ENCODE measurements around the gene USE1.

USE1 gene

DNA sequence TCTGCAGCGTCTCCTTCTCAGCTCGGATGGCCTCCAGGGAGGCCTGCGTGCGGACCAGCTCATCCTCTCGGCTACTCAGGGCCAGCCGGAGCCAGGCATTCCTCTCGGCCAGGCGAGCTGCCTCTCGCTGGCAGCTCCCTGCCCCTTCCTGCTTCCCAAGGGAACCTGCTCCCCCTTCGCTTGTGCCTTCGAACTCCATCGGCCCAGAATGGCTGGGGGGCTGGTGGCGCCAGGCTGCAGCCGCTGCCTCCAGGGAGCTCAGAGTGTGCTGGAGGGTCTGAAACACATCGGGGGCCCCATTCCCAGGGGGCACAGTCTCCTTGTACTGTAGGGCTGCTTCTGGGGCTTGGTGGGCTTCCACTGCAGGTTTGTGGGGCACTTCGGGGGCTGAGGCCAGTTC is 47.4 kb downstream of the USE1 start:
- no peak for DNase-seq

DNA sequence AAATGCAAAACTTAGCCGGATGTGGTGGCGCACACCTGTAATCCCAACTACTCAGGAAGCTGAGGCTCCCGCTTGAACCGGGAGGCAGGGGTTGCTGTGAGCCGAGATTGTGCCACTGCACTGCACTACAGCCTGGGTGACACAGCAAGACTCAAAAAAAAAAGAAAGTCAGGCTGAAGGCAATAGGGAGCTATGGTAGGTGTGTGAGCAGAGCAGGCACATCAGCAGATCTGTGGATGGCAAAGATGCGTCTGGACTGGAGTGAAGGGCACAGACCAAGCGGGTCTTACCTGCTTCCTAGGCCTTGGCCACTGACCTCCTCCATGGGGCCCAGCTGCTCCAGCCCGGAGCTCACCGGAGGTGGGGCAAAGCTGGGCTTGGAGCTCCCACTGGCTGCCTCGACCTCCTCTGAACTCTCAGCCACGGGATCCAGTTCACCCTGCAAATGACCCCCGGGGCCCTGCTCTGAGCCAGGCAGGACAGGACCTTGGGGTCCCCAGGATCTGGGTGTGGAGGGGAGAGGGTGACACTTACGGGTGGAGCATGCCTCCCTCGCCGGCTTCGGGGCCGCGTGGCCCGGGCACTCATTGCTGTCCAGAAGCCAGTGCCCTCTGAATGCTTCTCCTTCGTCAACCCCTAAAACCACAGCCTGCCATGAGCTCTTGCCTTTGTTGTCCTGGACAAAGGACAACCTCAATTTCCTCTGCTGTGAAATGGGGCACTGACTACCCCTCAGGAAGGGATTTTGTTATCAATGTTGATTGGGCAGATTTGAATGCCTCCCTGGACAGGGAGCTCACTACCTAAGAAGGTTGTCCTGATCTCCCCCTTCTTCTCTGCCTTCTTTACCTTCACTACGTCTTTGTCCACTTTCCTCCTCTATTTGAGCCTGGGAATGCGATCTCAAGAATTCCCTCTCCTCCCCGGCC is 48.8 kb downstream of the USE1 start:
- DNase-seq = no peak

DNA sequence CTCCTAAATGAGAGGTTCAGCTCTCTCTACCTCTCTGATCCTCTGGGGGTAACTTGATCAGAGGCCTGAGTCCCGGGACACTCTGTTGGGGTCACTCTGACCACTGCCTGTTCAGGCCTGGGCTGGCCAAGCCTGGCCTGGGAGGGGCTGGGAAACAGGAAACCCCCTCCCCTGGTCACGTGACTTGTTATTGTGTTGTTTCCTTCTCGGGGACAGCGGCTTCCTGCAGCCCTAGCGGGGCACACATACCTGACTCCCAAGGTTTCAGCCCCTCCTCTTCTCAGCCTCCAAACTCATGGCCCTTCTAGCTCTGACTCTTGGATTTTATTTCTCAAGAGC is 49.5 kb downstream of the USE1 start, which contains the start of gene USHBP1:
USHBP1 (minus strand) TSS at position 105 of the 339 bp plus-strand sequence. CDS start 446 bp downstream, outside the sequence.
- DNase-seq = no peak

DNA sequence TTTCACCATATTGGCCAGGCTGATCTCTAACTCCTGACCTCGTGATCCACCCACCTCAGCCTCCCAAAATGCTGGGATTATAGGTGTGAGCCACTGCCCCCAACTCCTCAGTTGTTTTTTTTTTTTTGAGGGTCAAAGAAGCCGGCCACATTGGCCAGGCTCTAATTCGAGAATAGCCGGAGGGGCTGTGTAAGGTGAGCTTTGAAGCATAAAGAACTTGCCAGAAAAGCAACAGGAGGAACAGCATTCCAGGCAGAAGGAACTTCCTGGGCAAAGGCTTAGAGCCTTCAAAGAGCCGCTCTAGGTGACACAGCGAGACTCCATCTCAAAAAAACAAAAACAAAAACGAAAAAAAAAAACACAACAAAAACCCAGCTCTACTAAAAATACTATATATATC is 50.9 kb downstream of the USE1 start:
- DNase-seq = no peak

DNA sequence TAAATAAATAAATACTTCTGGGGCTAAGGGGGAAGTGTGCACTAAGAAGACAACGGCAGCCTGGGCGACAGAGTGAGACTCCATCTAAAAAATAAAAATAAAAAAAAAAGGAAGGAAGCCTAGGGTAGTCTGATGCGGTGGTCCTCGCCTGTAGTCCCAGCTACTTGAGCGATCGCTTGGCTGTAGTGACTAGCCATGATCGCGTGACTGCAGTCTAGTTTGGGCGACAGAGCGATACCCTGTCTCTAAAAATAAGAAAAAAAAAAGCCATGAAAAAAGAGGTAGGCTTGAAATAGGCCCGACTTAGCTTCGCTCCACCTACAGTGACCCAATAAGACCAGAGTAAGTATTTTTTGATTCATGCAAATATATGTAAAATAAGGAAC is 51.4 kb downstream of the USE1 start:
- DNase-seq = no peak

DNA sequence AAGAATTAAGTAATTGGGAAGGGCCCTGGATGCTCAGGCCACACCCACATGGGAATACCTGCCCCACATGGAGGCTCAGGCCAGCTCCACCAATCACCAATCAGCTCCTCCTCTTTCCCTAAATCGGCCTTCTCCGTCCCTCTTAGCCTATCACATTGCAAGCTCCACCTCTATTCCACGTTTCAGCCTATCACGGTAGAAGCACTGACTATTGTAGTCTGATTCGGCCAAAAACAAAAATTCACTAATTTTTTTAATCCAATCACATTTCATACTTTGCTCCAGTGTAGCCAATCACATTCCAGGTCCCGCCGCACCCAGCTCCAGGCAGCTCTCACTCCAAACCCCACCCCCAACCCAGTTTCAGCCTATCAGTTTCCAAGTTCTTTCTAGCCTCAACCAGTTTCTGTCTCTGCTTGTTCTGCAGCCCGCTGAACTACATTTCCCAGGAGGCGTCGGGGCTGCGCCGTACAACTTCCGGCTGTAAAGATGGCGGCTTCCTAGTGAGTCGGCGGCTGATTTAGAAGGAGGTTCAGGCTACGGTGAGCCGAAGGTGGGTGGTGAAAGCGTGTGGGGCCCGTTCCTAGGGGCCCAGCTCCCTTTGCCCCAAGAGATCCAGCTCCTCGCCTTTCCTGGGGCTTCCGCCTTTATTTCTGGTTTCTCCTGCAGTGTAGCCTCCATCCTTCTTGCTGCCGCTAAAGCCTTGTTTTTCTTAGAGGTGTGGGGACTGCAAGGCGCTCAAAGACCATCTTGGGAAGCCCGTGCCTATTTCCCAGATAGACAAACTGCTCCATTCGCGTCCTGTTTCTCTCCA is 52.0 kb downstream of the USE1 start, which contains the start of gene BABAM1:
BABAM1 (plus strand) TSS at position 469 of the 814 bp plus-strand sequence. CDS start 1,364 bp downstream, outside the sequence.
- DNase-seq = peak; percentile 100

DNA sequence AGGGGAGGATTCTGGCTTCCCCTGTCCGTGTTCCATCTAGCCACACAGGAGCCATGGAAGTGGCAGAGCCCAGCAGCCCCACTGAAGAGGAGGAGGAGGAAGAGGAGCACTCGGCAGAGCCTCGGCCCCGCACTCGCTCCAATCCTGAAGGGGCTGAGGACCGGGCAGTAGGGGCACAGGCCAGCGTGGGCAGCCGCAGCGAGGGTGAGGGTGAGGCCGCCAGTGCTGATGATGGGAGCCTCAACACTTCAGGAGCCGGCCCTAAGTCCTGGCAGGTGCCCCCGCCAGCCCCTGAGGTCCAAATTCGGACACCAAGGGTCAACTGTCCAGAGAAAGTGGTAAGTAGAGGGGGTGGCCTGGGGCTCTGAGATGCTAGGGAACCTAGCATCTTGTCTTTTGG is 53.6 kb downstream of the USE1 start:
- DNase-seq = no peak

All from NCI-H2171 treated with DMSO at 0.1 percent for 48 hours (cell line).